ENCODE data around the gene ETFDH.

DNA sequence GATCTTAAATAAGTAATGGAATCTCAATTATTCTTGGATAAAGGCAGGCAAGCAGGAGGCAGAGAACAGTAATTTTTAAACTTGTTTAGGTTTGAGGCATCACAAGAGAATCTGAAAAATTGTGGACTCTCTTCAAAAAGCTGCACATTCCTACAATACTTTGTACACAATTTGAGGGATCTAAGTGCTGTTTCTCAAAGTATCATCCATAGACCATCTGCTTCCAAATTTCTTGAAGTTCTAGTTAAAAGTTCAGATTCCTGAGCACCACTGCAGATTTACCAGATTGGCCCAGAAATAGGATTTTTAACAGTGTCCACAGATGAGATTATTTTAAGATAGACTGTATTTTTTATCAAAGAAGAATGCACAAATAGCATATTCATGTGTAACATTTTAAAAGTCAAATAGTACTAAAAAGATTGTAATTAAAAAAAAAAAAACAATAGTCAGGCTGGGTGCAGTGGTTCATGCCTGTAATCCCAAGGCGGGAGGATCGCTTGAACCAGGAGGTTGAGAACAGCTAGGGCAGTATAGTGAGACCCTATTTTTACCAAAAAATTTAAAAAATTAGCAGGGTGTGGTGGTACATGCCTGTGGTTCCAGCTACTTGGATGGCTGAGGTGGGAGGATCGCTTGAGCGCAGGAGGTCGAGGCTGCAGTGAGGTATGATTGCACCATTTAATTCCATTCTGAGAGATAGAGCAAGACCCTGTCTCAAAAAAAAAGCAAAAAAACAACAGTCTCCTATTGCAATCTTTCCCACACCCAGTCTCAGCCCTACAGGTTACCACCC lies 82.5 kb downstream of the ETFDH start:
- TF ChIP-seq, protein P1, sequence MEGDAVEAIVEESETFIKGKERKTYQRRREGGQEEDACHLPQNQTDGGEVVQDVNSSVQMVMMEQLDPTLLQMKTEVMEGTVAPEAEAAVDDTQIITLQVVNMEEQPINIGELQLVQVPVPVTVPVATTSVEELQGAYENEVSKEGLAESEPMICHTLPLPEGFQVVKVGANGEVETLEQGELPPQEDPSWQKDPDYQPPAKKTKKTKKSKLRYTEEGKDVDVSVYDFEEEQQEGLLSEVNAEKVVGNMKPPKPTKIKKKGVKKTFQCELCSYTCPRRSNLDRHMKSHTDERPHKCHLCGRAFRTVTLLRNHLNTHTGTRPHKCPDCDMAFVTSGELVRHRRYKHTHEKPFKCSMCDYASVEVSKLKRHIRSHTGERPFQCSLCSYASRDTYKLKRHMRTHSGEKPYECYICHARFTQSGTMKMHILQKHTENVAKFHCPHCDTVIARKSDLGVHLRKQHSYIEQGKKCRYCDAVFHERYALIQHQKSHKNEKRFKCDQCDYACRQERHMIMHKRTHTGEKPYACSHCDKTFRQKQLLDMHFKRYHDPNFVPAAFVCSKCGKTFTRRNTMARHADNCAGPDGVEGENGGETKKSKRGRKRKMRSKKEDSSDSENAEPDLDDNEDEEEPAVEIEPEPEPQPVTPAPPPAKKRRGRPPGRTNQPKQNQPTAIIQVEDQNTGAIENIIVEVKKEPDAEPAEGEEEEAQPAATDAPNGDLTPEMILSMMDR (IDR thresholded peaks at IDR 0.05; ENCODE audit: low read length) = no peak
- no peak for TF ChIP-seq EZH2 (optimal IDR thresholded peaks at IDR 0.05; ENCODE audit: low read depth, low read length)
